ENCODE results near the gene MEI1.

The MEI1 gene

GRCh38 chr22:41845380-41846267, 146.3 kb downstream of the MEI1 start:
- DNase-seq, result no peak

GRCh38 chr22:41846268-41846987, 147.1 kb downstream of the MEI1 start:
- no peak for DNase-seq

GRCh38 chr22:41847300-41847699, 148.0 kb downstream of the MEI1 start:
- DNase-seq, result no peak

- no peak for DNase-seq
These were observed 149.2 kb downstream of the MEI1 start for GRCh38 chr22:41848468-41848867.
